Left ventricle myocardium inferior (tissue), 1 donor: ENCODE data around the gene TPP2. TPM values are rescaled to one million over a fixed set of nuclear protein-coding genes. Genes with fewer than 3 reads are reported as not detected.

Source experiments
- DNase-seq: peaks from one replicate; pipeline ENCODE4 v3.0.0-alpha.2; 2020
- H3K27ac ChIP-seq: fragments of 200-600 bp; replicated peaks from 2 replicates; pipeline ENCODE4 v1.8.0; 2021
- H3K27me3 ChIP-seq: fragments of 200-600 bp; 2 replicates; pipeline ENCODE4 v1.8.0; 2021; ENCODE audit warnings: low read depth
- H3K36me3 ChIP-seq: fragments of 200-600 bp; 2 replicates; pipeline ENCODE4 v1.8.0; 2021
- H3K4me1 ChIP-seq: fragments of 200-600 bp; 2 replicates; pipeline ENCODE4 v1.8.0; 2021
- H3K4me3 ChIP-seq: fragments of 200-600 bp; 2 replicates; pipeline ENCODE4 v1.8.0; 2021; ENCODE audit warnings: mild to moderate bottlenecking, moderate library complexity
- H3K9me3 ChIP-seq: fragments of 200-600 bp; replicated peaks from 2 replicates; pipeline ENCODE4 v1.8.0; 2021
- CTCF ChIP-seq: fragments of 200-600 bp; IDR thresholded peaks from 2 replicates; pipeline ENCODE4 v1.8.0; 2021; ENCODE audit warnings: antibody characterized with exemption, mild to moderate bottlenecking, borderline replicate concordance
- intact Hi-C: fragments of 100-400 bp; cut with micrococcal nuclease; formaldehyde crosslinking; loops from one replicate; pipeline ENCODE4 v1.11.0; 2022
- total RNA-seq: library from RNA; stranded (reverse); fragmentation: NEBNext Ultra II Directional; extraction: Animal tissue kit (Norgen Biotek cat#: 25700); gene quantifications from one replicate; pipeline ENCODE4 v1.2.1, GENCODE V29; 2021
- donor health status: DM: no; HTN: yes; CAD: no; lungs with severe emphysema.

The TPP2 gene
- total RNA-seq, 1 donor from 2014 or later: 29.0 TPM

- H3K36me3 ChIP-seq: peaks cover 82% of the 10 kb centered on the region
- no peak overlapping the region for H3K27ac ChIP-seq
- peaks cover 14% of the 10 kb centered on the region for H3K9me3 ChIP-seq
- no peak for TF ChIP-seq CTCF
- no peaks in the 10 kb centered on the region for H3K27me3 ChIP-seq
- intact Hi-C loops: no loop called here
- no peaks in the 10 kb centered on the region for H3K4me1 ChIP-seq
- DNase-seq: no peak
- H3K4me3 ChIP-seq: no peak overlapping the region
These were observed 70.2 kb downstream of the TPP2 start for GRCh38 chr13:102667023-102667422.

GRCh38 chr13:102667911-102668310 is 71.1 kb downstream of the TPP2 start:
- no peak for TF ChIP-seq CTCF
- H3K9me3 ChIP-seq: peaks cover 14% of the 10 kb centered on the region
- H3K27ac ChIP-seq: no peak overlapping the region
- no peaks in the 10 kb centered on the region for H3K4me1 ChIP-seq
- peaks cover 87% of the 10 kb centered on the region for H3K36me3 ChIP-seq
- intact Hi-C loops: no loop called here
- no peak overlapping the region for H3K4me3 ChIP-seq
- no peak for DNase-seq
- no peaks in the 10 kb centered on the region for H3K27me3 ChIP-seq

GRCh38 chr13:102670130-102670529 is 73.3 kb downstream of the TPP2 start:
- intact Hi-C loops: no loop called here
- Histone ChIP-seq H3K4me1 (no peaks in the 10 kb centered on the region), H3K36me3 (peaks cover 92% of the 10 kb centered on the region), H3K27ac (no peak overlapping the region), H3K9me3 (peaks cover 14% of the 10 kb centered on the region), H3K4me3 (no peak overlapping the region), H3K27me3 (no peaks in the 10 kb centered on the region)
- TF ChIP-seq CTCF: no peak
- no peak for DNase-seq

GRCh38 chr13:102675115-102675514 is 78.3 kb downstream of the TPP2 start:
- no peak for DNase-seq
- intact Hi-C loops: no loop called here
- Histone ChIP-seq H3K9me3 (peaks cover 11% of the 10 kb centered on the region), H3K4me1 (peaks cover 3% of the 10 kb centered on the region), H3K36me3 (peaks cover 94% of the 10 kb centered on the region), H3K4me3 (no peak overlapping the region), H3K27me3 (no peaks in the 10 kb centered on the region), H3K27ac (no peak overlapping the region)
- TF ChIP-seq CTCF: no peak

- H3K4me3 ChIP-seq: no peak overlapping the region
- H3K27me3 ChIP-seq: no peaks in the 10 kb centered on the region
- intact Hi-C loops: no loop called here
- DNase-seq: no peak
- no peak overlapping the region for H3K27ac ChIP-seq
- no peak for TF ChIP-seq CTCF
- peaks cover 75% of the 10 kb centered on the region for H3K36me3 ChIP-seq
- peaks cover 3% of the 10 kb centered on the region for H3K4me1 ChIP-seq
- H3K9me3 ChIP-seq: peaks cover 5% of the 10 kb centered on the region
These were observed 80.3 kb downstream of the TPP2 start for GRCh38 chr13:102677122-102677521.
